ENCODE measurements around the gene RPS6KA1.

- TF ChIP-seq CTCF (IDR thresholded peaks at IDR 0.05) (no peak), POLR2A (IDR thresholded peaks at IDR 0.05) (no peak)
Measured at GRCh38 chr1:26543462-26543861, 13.9 kb downstream of the RPS6KA1 start.
